LNCaP clone FGC (cell line): ENCODE measurements around the gene CYP26B1.

Experiments
- DNase-seq: peaks from one replicate; pipeline ENCODE4 v3.0.0-alpha.2; 2011; ENCODE audit warnings: low read depth
- H3K4me3 ChIP-seq: 2 replicates; pipeline ENCODE4 v1.5.1; 2011; ENCODE audit warnings: mild to moderate bottlenecking, low read depth, low read length, control low read depth
- TF ChIP-seq, protein P1 (sequence below): IDR thresholded peaks from 2 replicates; pipeline ENCODE4 v1.5.1; 2012; ENCODE audit warnings: mild to moderate bottlenecking; ENCODE audit not compliant: control insufficient read depth, insufficient read depth; ENCODE audit errors: extremely low read depth

Gene CYP26B1

DNA sequence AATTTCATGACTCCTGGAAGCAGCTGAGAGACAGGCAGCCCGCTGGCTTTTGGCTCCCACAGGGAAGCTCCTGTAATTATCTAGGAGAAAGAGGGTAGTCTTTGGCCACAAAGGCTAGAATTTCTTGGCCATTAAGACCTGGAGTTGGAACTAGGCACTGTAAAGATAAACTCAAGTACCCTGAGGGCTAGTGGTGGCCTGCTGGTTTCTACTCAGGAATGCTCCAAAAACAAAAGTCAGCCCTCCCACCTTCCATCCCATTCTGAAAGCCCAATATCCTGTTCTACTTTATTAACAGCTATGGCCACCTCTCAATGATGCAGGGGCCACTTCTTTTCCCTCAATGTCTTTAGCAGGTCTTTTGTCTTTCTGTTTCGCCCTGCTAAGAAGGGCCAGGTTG, 34.0 kb upstream of the CYP26B1 start:
- DNase-seq = no peak
- TF ChIP-seq, protein P1, sequence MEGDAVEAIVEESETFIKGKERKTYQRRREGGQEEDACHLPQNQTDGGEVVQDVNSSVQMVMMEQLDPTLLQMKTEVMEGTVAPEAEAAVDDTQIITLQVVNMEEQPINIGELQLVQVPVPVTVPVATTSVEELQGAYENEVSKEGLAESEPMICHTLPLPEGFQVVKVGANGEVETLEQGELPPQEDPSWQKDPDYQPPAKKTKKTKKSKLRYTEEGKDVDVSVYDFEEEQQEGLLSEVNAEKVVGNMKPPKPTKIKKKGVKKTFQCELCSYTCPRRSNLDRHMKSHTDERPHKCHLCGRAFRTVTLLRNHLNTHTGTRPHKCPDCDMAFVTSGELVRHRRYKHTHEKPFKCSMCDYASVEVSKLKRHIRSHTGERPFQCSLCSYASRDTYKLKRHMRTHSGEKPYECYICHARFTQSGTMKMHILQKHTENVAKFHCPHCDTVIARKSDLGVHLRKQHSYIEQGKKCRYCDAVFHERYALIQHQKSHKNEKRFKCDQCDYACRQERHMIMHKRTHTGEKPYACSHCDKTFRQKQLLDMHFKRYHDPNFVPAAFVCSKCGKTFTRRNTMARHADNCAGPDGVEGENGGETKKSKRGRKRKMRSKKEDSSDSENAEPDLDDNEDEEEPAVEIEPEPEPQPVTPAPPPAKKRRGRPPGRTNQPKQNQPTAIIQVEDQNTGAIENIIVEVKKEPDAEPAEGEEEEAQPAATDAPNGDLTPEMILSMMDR = no peak
- H3K4me3 ChIP-seq = no peak overlapping the region

DNA sequence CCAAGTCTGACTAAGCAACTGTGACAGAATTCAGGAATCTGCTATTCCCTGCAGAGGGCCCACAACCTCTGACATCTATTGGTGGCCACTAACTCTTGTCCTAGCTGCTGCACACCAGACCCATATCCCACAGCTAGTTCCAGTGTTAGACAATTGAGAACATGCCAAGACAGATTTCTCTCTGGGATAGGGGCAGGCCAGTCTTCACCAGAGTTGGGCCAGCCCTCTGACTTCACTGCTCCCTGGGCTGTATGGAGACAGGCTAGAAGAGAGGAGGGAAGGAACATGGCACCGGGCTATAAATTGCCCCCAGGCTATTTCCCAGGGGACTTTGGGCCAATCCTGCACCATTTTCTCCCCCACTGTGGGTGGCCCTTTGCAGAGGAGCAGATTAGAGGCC, 32.7 kb upstream of the CYP26B1 start:
- TF ChIP-seq, protein P1 = no peak
- no peak for DNase-seq
- H3K4me3 ChIP-seq = no peak overlapping the region

DNA sequence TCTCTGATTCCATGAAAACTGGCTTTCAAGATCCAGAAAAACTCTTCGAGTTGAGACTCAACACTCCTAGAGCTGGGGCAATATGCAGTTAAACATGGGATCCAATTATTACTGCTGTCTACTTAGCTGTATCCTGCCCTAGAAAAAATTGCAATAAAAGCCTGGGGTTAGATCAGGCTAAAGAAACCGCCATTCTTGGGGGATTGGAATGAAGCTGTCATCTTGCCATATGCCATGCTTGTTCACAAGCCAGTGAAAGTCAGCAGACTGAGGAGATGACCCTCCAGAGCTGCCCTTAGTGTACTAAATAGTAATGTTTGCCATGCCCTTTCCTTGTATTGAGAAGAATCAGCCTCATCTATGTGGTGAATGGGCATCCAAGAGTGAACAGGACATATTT, 30.9 kb upstream of the CYP26B1 start:
- H3K4me3 ChIP-seq = no peak overlapping the region

DNA sequence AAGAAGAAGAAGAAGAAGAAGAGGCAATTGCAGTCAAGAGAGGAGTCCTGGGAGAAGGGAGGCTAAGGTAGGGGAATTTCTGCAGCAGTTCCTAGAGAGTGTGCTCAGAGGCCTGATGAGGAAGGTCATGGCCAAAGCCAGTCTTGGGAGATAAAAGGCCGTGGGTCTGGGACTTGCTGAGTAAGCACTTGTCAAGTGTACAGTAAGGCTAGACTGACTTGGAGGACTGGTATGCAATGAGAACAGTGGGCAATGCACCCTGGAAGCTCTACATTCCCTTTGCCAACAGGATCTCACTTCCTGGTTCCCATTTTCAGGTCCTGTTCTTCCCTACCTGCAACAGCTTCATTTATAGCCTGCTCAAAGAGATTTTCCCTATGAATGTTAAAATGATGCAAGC, 28.6 kb upstream of the CYP26B1 start:
- TF ChIP-seq, protein P1 = no peak
- no peak for DNase-seq
- H3K4me3 ChIP-seq = no peak overlapping the region

More for the DNA sequence above, 30.9 kb upstream of the CYP26B1 start:
- TF ChIP-seq, protein P1 = no peak
- no peak for DNase-seq

DNA sequence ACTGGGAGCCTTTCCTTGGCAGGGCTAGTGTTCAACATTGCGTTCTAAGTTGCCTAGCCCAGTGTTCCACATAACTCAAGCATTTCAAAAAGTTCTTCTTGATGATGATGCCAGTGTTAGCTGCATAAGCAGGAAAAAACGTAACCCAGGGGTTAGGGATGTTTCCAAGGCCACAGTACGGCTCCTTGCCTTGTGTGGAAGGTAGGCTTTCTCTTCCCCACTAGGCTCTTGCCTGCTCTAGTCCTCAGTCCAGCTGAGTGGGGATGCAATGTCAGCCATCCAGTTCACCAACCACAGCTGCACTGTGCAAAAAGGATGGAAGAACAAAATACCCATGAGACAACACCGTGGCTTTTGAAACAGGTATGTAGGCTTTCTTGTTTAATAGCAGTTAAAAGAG, 28.0 kb upstream of the CYP26B1 start:
- H3K4me3 ChIP-seq = no peak overlapping the region
- DNase-seq = no peak
- TF ChIP-seq, protein P1 = no peak

DNA sequence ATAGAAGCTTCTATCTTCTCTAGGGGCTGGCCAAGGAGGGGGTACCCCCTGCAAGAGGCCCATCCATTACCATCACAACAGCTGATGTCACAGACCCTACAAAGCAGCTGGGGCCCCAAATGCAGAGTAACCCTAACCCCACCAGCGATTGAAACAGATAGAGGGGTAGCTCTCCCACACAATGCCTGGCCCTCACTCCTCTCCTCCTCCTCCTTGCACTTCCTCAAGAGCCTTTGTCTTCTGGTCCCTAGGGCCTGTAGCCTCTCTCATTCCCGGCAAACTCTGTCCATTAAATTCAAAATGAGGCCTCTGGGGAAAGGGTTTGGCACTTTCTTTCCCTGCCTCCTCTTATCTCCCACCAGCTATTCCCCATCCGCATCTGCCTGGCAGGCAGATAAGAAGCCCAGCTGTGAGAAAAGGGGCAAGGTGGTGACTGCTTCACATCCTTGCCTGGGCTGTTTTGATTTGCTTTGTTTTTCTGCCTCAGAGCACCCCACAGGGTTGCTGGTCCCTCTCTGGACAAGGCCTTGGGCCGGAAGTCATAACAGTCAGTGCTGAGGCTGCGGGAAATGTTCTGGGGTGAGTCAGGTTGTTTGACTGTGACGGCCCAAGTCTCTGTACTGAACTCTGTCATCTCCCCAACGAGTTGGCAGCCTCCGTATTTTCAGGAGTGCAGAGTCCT, 26.1 kb upstream of the CYP26B1 start:
- no peak for DNase-seq
- H3K4me3 ChIP-seq = no peak overlapping the region
- TF ChIP-seq, protein P1 = no peak

DNA sequence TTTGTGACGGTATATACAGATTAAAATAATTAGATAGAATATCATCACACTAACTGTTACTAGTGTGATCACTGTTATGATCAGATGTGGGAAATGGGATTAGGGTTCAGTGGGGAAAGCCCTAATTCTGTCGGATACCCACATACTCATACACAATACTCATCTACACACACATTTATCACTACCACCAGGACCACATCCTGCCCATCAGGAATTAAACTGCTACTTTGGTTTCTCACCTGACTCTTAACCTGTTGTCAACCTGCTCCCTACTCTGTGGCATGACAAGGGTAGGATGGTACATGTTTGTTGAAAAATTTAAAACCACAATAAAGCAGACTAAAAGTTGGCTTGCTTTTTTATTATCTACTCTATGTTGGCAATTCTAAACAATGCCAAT, 24.8 kb upstream of the CYP26B1 start:
- H3K4me3 ChIP-seq = no peak overlapping the region
- DNase-seq = no peak
- TF ChIP-seq, protein P1 = no peak
